Trophoblast cell (in vitro differentiated cells and primary cell): Measurements from ENCODE around the gene MMAB.

Source experiments
- DNase-seq, 2 donors: peaks; one replicate each; pipeline ENCODE4 v3.0.0-alpha.2; 2016
- H2AFZ ChIP-seq: 2 replicates; pipeline ENCODE4 v1.6.1; 2013; ENCODE audit warnings: low read length, moderate library complexity, mild to moderate bottlenecking; ENCODE audit not compliant: insufficient read depth, poor library complexity
- H2AK5ac ChIP-seq: 2 replicates; pipeline ENCODE4 v1.6.1; 2013; ENCODE audit warnings: mild to moderate bottlenecking, low read length
- H2BK120ac ChIP-seq: 2 replicates; pipeline ENCODE4 v1.6.1; 2013; ENCODE audit warnings: low read length, mild to moderate bottlenecking, moderate library complexity; ENCODE audit not compliant: insufficient read depth, poor library complexity
- H2BK12ac ChIP-seq: 2 replicates; pipeline ENCODE4 v1.6.1; 2013; ENCODE audit warnings: mild to moderate bottlenecking, low read length, moderate library complexity
- H2BK5ac ChIP-seq: 2 replicates; pipeline ENCODE4 v1.6.1; 2013; ENCODE audit warnings: low read length, low read depth, moderate library complexity, mild to moderate bottlenecking; ENCODE audit not compliant: poor library complexity
- H3K14ac ChIP-seq: 2 replicates; pipeline ENCODE4 v1.6.1; 2013; ENCODE audit warnings: mild to moderate bottlenecking, low read length
- H3K18ac ChIP-seq: 2 replicates; pipeline ENCODE4 v1.6.1; 2013; ENCODE audit warnings: mild to moderate bottlenecking, low read length
- H3K23ac ChIP-seq: 2 replicates; pipeline ENCODE4 v1.6.1; 2013; ENCODE audit warnings: low read length
- H3K27ac ChIP-seq: 2 replicates; pipeline ENCODE4 v1.5.1; 2013; ENCODE audit warnings: low read depth, mild to moderate bottlenecking, inconsistent platforms, low read length, moderate library complexity
- H3K27me3 ChIP-seq: 2 replicates; pipeline ENCODE4 v1.6.1; 2013; ENCODE audit warnings: inconsistent platforms, mild to moderate bottlenecking, low read length, moderate library complexity; ENCODE audit not compliant: insufficient read depth
- H3K36me3 ChIP-seq, 2 experiments: 1 replicate in 1 of 2; 2 replicates in 1 of 2; pipeline ENCODE4 v1.6.1; 2013; ENCODE audit warnings: low read length in 2 of 2, mild to moderate bottlenecking in 2 of 2, moderate library complexity in 1 of 2; ENCODE audit not compliant: insufficient read depth in 2 of 2, control insufficient read depth in 1 of 2
- H3K4ac ChIP-seq: 2 replicates; pipeline ENCODE4 v1.6.1; 2013; ENCODE audit warnings: low read depth, mild to moderate bottlenecking, low read length, moderate library complexity
- H3K4me1 ChIP-seq, 2 experiments: 1 replicate in 1 of 2; 2 replicates in 1 of 2; pipeline ENCODE4 v1.6.1; 2013; ENCODE audit warnings: low read length in 2 of 2, mild to moderate bottlenecking in 2 of 2, moderate library complexity in 1 of 2; ENCODE audit not compliant: insufficient read depth in 2 of 2, control insufficient read depth in 1 of 2
- H3K4me2 ChIP-seq: 2 replicates; pipeline ENCODE4 v1.6.1; 2013; ENCODE audit warnings: inconsistent platforms, mild to moderate bottlenecking, low read length, moderate library complexity
- H3K4me3 ChIP-seq: 2 replicates; pipeline ENCODE4 v1.5.1; 2013; ENCODE audit warnings: mild to moderate bottlenecking, low read depth, low read length, inconsistent platforms
- H3K79me1 ChIP-seq: one replicate; pipeline ENCODE4 v1.6.1; 2013; ENCODE audit warnings: low read length
- H3K79me2 ChIP-seq: 2 replicates; pipeline ENCODE4 v1.6.1; 2013; ENCODE audit warnings: low read length, mild to moderate bottlenecking; ENCODE audit not compliant: control insufficient read depth, insufficient read depth, poor library complexity
- H3K9ac ChIP-seq: 2 replicates; pipeline ENCODE4 v1.6.1; 2013; ENCODE audit warnings: mild to moderate bottlenecking, low read length
- H3K9me3 ChIP-seq: 2 replicates; pipeline ENCODE4 v1.6.1; 2013; ENCODE audit warnings: low read depth, mild to moderate bottlenecking, control low read depth, inconsistent platforms, low read length; ENCODE audit not compliant: insufficient read depth
- H4K12ac ChIP-seq: 2 replicates; pipeline ENCODE4 v1.6.1; 2013; ENCODE audit warnings: low read depth, mild to moderate bottlenecking, low read length, moderate library complexity
- H4K8ac ChIP-seq: 2 replicates; pipeline ENCODE4 v1.6.1; 2013; ENCODE audit warnings: low read depth, mild to moderate bottlenecking, low read length, moderate library complexity
- H4K91ac ChIP-seq: one replicate; pipeline ENCODE4 v1.6.1; 2013; ENCODE audit warnings: low read depth, mild to moderate bottlenecking, low read length, moderate library complexity
- WGBS: extraction: QIAGEN DNeasy Blood & Tissue Kit; methylation state at CpG from one replicate; pipeline ENCODE4 v1.1.7; 2013; ENCODE audit warnings: missing lambda C conversion rate; ENCODE audit not compliant: insufficient read length, insufficient coverage; ENCODE audit errors: extremely low coverage; 5-methylcytosine and 5-hydroxymethylcytosine counted together

The MMAB gene

DNA sequence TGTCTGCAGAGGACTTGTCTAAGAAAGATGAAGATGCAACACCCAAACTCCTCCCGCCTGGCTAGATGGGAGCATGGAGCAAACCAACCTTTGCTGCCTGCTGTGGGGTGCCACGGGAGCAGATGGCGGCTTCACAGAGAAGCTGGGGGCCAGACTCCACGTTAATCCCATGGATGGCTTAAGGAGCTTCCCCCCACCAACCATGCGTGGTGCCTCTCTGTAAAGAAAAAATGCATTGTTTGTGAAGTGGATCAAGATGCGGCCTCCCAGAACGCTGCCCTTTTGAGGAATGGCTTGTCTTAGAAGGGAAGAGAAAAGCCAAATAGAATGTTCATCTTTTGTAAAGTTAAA, 15.9 kb upstream of the MMAB start:
- Histone ChIP-seq H3K14ac (no peak overlapping the region), H3K4me3 (no peak overlapping the region), H3K27me3 (no peaks in the 10 kb centered on the region), H3K4me1 (no peaks in the 10 kb centered on the region), H2BK120ac (no peak overlapping the region), H3K23ac (no peak overlapping the region), H3K4ac (no peak overlapping the region), H3K9ac (no peak overlapping the region), H2AFZ (no peak overlapping the region), H4K12ac (no peak overlapping the region), H2AK5ac (no peak overlapping the region), H4K91ac (no peak overlapping the region), H3K79me2 (no peaks in the 10 kb centered on the region), H3K36me3 (peaks cover 82 to 85% of the 10 kb centered on the region in 2 experiments), H2BK5ac (no peak overlapping the region), H3K9me3 (no peaks in the 10 kb centered on the region), H3K4me2 (no peak overlapping the region), H3K79me1 (no peaks in the 10 kb centered on the region), H4K8ac (no peak overlapping the region), H3K27ac (no peak overlapping the region), H2BK12ac (no peak overlapping the region), H3K18ac (no peak overlapping the region)
- no CpG with 5 or more reads among the region's 7 CpGs for WGBS
- no peak for DNase-seq

DNA sequence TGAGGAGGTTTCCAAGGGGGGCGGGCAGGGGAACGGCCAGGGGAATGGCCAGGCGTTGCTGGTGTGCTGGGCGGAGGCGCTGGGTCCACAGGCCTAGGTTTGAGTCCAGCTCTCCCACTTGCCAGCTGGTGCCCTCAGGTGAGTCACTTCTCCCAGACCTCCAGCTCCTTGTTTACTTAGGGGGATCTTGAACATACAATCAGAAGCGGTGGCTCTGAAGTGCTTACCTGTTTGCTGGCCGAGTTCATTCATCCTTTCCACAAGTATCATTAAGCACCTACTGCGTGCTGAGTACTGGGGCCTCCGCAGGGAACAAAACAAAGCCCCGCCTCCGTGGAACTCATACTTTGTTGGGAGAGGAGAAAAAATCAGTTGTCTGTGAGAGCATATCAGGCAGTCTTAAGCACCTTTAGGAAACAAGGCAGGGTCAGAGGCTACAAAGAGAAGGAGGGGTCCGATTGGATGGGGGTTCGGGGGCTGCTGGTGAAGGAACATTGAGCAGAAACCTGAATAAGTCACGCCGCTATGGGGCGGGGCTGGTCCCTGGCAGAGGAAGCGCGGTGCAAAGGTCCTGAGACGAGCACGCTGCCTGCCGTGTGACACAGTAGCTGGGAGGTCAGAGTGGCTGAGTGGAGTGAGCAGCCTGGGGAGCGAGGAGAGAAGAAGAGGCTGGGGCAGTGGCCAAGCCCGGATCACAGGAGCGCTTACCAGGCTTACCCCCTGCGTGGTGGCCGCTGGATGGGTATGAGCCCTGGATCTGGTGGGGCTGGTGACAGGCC, 15.3 kb upstream of the MMAB start:
- H2BK12ac ChIP-seq = no peak overlapping the region
- H3K9ac ChIP-seq = no peak overlapping the region
- no peak overlapping the region for H2BK5ac ChIP-seq
- no peak overlapping the region for H2AFZ ChIP-seq
- no peak for DNase-seq
- no peak overlapping the region for H3K4me3 ChIP-seq
- H3K23ac ChIP-seq = no peak overlapping the region
- H3K14ac ChIP-seq = no peak overlapping the region
- no peaks in the 10 kb centered on the region for H3K79me1 ChIP-seq
- no peak overlapping the region for H2BK120ac ChIP-seq
- H3K18ac ChIP-seq = no peak overlapping the region
- H4K91ac ChIP-seq = no peak overlapping the region
- H3K27me3 ChIP-seq = no peaks in the 10 kb centered on the region
- no peaks in the 10 kb centered on the region for H3K79me2 ChIP-seq
- H3K4me2 ChIP-seq = no peak overlapping the region
- H3K9me3 ChIP-seq = no peaks in the 10 kb centered on the region
- H4K8ac ChIP-seq = no peak overlapping the region
- no peaks in the 10 kb centered on the region for H3K4me1 ChIP-seq
- H3K4ac ChIP-seq = no peak overlapping the region
- no CpG with 5 or more reads among the region's 26 CpGs for WGBS
- H3K36me3 ChIP-seq = peaks cover 82 to 87% of the 10 kb centered on the region in 2 experiments
- H2AK5ac ChIP-seq = no peak overlapping the region
- no peak overlapping the region for H4K12ac ChIP-seq
- no peak overlapping the region for H3K27ac ChIP-seq

DNA sequence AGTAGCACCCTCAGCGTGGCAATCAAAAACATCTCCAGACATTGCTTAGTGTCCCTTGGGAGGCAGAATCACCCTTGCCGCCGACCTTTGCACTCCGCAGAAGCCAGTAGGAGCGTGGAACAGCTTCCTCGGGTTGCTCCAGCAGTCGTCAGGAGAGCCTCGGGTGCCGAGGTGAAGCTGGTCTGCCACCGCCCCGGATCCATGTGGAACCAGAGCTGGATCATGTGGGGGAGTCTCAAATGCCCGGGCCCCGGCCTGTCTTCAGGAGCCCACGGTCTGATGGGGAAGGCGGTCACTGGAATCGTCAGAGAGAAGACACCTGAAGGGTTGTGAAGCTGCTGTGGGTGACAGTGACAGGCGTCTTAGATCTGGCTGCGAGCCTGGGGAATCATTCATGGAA, 14.6 kb upstream of the MMAB start:
- H3K36me3 ChIP-seq = peaks cover 75 to 83% of the 10 kb centered on the region in 2 experiments
- no CpG with 5 or more reads among the region's 18 CpGs for WGBS
- H2AK5ac ChIP-seq = no peak overlapping the region
- H3K14ac ChIP-seq = no peak overlapping the region
- H3K23ac ChIP-seq = no peak overlapping the region
- H2BK5ac ChIP-seq = no peak overlapping the region
- no peak overlapping the region for H2BK120ac ChIP-seq
- no peaks in the 10 kb centered on the region for H3K4me1 ChIP-seq
- no peak overlapping the region for H3K18ac ChIP-seq
- H3K27ac ChIP-seq = no peak overlapping the region
- no peak overlapping the region for H3K4me3 ChIP-seq
- H2AFZ ChIP-seq = no peak overlapping the region
- no peak overlapping the region for H4K12ac ChIP-seq
- H4K91ac ChIP-seq = no peak overlapping the region
- DNase-seq = no peak
- no peak overlapping the region for H4K8ac ChIP-seq
- H2BK12ac ChIP-seq = no peak overlapping the region
- no peaks in the 10 kb centered on the region for H3K79me2 ChIP-seq
- no peaks in the 10 kb centered on the region for H3K79me1 ChIP-seq
- no peak overlapping the region for H3K9ac ChIP-seq
- no peaks in the 10 kb centered on the region for H3K9me3 ChIP-seq
- no peak overlapping the region for H3K4me2 ChIP-seq
- H3K27me3 ChIP-seq = no peaks in the 10 kb centered on the region
- H3K4ac ChIP-seq = no peak overlapping the region

DNA sequence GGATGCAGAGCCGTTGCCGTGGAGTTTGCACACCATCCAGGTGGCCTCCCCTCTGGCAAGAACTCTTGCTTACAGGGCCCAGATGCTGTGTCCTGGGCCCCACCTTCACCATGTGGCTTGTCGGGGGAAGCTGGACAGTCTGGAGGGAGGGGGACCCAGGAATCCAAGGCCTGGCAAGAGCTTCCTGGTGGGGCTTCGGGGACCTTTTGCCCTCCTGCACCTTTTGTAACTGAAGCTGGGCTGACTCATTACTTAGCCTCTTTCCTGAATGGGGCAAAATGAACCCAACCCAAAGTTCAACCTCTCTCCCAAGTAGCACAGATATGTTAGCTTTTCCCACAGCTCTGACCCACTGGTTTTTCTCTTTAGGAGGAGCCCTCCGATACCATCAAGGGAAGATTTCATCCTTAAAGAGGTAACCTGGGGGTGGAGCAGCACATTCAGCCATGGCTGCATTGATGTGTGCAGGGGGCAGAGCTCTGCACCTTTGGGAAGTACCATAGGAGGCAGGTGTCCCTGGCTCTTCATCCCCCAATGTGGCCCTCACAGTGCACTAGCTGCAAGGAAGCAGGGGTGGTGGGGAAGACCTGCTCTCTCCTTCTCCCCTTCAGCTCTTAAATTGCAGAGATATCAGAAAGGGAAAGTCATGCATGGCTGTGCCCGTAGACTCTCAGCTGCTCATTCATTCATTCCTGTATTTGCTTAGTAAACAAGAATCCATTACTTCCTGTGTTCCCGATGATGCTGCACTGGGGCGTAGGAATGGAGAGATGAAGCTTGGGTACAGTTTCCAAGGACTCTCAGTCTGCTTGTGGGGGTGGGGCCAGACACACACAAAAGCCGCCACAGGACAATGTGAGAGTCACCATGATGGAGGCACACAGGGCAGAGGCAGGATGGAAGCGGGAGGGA, 13.3 kb upstream of the MMAB start:
- H4K91ac ChIP-seq = no peak overlapping the region
- no CpG with 5 or more reads among the region's 10 CpGs for WGBS

More for the DNA sequence above, 13.3 kb upstream of the MMAB start:
- DNase-seq = no peak
- H3K4ac ChIP-seq = no peak overlapping the region
- peaks cover 67 to 77% of the 10 kb centered on the region in 2 experiments for H3K36me3 ChIP-seq
- H2AK5ac ChIP-seq = no peak overlapping the region
- no peak overlapping the region for H2BK12ac ChIP-seq
- H3K9me3 ChIP-seq = no peaks in the 10 kb centered on the region
- H4K8ac ChIP-seq = no peak overlapping the region
- H3K4me3 ChIP-seq = no peak overlapping the region
- no peak overlapping the region for H2BK120ac ChIP-seq
- H3K9ac ChIP-seq = no peak overlapping the region
- H3K79me2 ChIP-seq = no peaks in the 10 kb centered on the region
- H2AFZ ChIP-seq = no peak overlapping the region
- peaks cover 0 to under 1% of the 10 kb centered on the region in 2 experiments for H3K4me1 ChIP-seq
- H3K23ac ChIP-seq = no peak overlapping the region
- H2BK5ac ChIP-seq = no peak overlapping the region
- no peak overlapping the region for H3K18ac ChIP-seq
- H3K79me1 ChIP-seq = no peaks in the 10 kb centered on the region
- no peaks in the 10 kb centered on the region for H3K27me3 ChIP-seq
- no peak overlapping the region for H3K4me2 ChIP-seq
- H3K14ac ChIP-seq = no peak overlapping the region
- H4K12ac ChIP-seq = no peak overlapping the region
- H3K27ac ChIP-seq = no peak overlapping the region
